HEK293 (cell line): ENCODE measurements around the gene MSI2.

Source experiments
- ATF2 ChIP-seq: fragments of 450-650 bp; formaldehyde crosslinking; IDR thresholded peaks from 2 replicates; pipeline ENCODE4 v1.5.1; 2016; ENCODE audit warnings: missing biosample characterization, missing genetic modification characterization, low read depth
- CTCF ChIP-seq: fragments of 450-650 bp; formaldehyde crosslinking; IDR thresholded peaks from 2 replicates; pipeline ENCODE4 v1.5.1; 2016; ENCODE audit warnings: missing biosample characterization, missing genetic modification characterization
- GLIS2 ChIP-seq: fragments of 450-650 bp; formaldehyde crosslinking; IDR thresholded peaks from 2 replicates; pipeline ENCODE4 v1.5.1; 2016; ENCODE audit warnings: missing biosample characterization, missing genetic modification characterization
- ZBTB21 ChIP-seq: fragments of 450-650 bp; formaldehyde crosslinking; IDR thresholded peaks from 2 replicates; pipeline ENCODE4 v1.5.1; 2017; ENCODE audit warnings: missing biosample characterization, missing genetic modification characterization
- ZNF140 ChIP-seq: fragments of 450-650 bp; formaldehyde crosslinking; IDR thresholded peaks from 2 replicates; pipeline ENCODE4 v1.5.1; 2016; ENCODE audit warnings: missing biosample characterization, missing genetic modification characterization
- ZNF239 ChIP-seq: fragments of 450-650 bp; formaldehyde crosslinking; IDR thresholded peaks from 2 replicates; pipeline ENCODE4 v1.5.1; 2016; ENCODE audit warnings: missing biosample characterization, missing genetic modification characterization
- ZNF394 ChIP-seq: fragments of 450-650 bp; formaldehyde crosslinking; IDR thresholded peaks from 2 replicates; pipeline ENCODE4 v1.5.1; 2016; ENCODE audit warnings: missing biosample characterization, missing genetic modification characterization, mild to moderate bottlenecking, moderate library complexity, borderline replicate concordance
- ZNF561 ChIP-seq: fragments of 450-650 bp; IDR thresholded peaks from 2 replicates; pipeline ENCODE4 v1.5.1; 2018; ENCODE audit warnings: missing biosample characterization, missing genetic modification characterization, borderline replicate concordance
- ZNF639 ChIP-seq: fragments of 450-650 bp; formaldehyde crosslinking; IDR thresholded peaks from 2 replicates; pipeline ENCODE4 v1.5.1; 2016; ENCODE audit warnings: missing biosample characterization, missing genetic modification characterization
- ZNF777 ChIP-seq: fragments of 450-650 bp; formaldehyde crosslinking; IDR thresholded peaks from 2 replicates; pipeline ENCODE4 v1.5.1; 2017; ENCODE audit warnings: missing biosample characterization, missing genetic modification characterization, borderline replicate concordance

DNA sequence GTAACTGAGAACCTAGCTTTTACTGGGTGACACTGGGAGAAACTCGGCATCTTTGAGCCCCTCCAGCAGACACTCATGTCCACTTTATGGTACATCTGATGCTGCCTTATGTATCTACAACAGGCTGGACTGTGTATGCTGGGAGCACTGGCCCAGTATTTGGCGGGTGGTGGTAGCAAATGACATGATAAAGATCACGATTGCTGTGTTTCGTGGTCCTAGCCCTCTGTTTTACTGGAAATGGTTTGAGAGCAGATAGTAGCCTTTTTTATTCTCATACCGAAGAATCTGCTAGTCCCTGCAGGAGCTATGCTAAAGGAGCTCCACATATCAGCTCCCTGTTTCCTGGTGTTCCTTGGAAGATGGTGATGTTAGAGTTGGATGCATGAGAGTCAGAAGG is 338.4 kb downstream of the MSI2 start:
- no peak for TF ChIP-seq CTCF
- TF ChIP-seq ZNF239 (tag by site-specific recombination): no peak
- TF ChIP-seq ZNF639: no peak
- TF ChIP-seq ZNF777 (tag by site-specific recombination): no peak
- no peak for TF ChIP-seq ZNF140 (tag by site-specific recombination)
- no peak for TF ChIP-seq ATF2 (tag by site-specific recombination)
- TF ChIP-seq ZBTB21 (tag by site-specific recombination): no peak
- no peak for TF ChIP-seq ZNF394 (tag by site-specific recombination)
- no peak for TF ChIP-seq GLIS2
- no peak for TF ChIP-seq ZNF561
